Measurements from ENCODE around the gene WDR59.
A peak's percentile ranks its signal among the peaks of the same experiment; 100 is the strongest.

WDR59 gene

GRCh38 chr16:74999219-74999608 lies 14.3 kb upstream of the WDR59 start:
- H3F3A ChIP-seq (ENCODE audit: low read depth) = no peaks in the 10 kb centered on the region
- no peak overlapping the region for H2AFZ ChIP-seq (ENCODE audit: low read length)
- no peaks in the 10 kb centered on the region for H3K9me2 ChIP-seq (replicated peaks; ENCODE audit: low read depth, low read length)
- peaks cover 20% of the 10 kb centered on the region for H3K4me1 ChIP-seq (ENCODE audit: insufficient read depth, low read length, poor library complexity, severe bottlenecking)
- H3K9ac ChIP-seq (ENCODE audit: low read depth, low read length, poor library complexity, severe bottlenecking) = peak overlapping the region; percentile 99
- peaks cover 51% of the 10 kb centered on the region for H3K79me2 ChIP-seq (ENCODE audit: insufficient read depth, low read length)
- peaks cover 14% of the 10 kb centered on the region; the same call in 1 of the 2 replicates for H3K36me3 ChIP-seq (ENCODE audit: insufficient read depth, low read length)
- H3K4me2 ChIP-seq (ENCODE audit: low read depth, low read length, poor library complexity, severe bottlenecking) = peak overlapping the region; percentile 86
- peaks cover 49% of the 10 kb centered on the region for H4K20me1 ChIP-seq (ENCODE audit: insufficient read depth, low read length, poor library complexity, severe bottlenecking)
- no peaks in the 10 kb centered on the region for H3K9me3 ChIP-seq (ENCODE audit: insufficient read depth, low read depth, low read length)
- no peak for TF ChIP-seq EZH2phosphoT487 (IDR thresholded peaks at IDR 0.05; ENCODE audit: borderline replicate concordance)
- TF ChIP-seq, protein P1, sequence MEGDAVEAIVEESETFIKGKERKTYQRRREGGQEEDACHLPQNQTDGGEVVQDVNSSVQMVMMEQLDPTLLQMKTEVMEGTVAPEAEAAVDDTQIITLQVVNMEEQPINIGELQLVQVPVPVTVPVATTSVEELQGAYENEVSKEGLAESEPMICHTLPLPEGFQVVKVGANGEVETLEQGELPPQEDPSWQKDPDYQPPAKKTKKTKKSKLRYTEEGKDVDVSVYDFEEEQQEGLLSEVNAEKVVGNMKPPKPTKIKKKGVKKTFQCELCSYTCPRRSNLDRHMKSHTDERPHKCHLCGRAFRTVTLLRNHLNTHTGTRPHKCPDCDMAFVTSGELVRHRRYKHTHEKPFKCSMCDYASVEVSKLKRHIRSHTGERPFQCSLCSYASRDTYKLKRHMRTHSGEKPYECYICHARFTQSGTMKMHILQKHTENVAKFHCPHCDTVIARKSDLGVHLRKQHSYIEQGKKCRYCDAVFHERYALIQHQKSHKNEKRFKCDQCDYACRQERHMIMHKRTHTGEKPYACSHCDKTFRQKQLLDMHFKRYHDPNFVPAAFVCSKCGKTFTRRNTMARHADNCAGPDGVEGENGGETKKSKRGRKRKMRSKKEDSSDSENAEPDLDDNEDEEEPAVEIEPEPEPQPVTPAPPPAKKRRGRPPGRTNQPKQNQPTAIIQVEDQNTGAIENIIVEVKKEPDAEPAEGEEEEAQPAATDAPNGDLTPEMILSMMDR (conservative IDR thresholded peaks at IDR 0.05; ENCODE audit: low read length) = no peak
- peak overlapping the region; percentile 100 for H3K4me3 ChIP-seq (ENCODE audit: low read length, poor library complexity, severe bottlenecking)
- peaks cover 23% of the 10 kb centered on the region for H3K27me3 ChIP-seq (ENCODE audit: insufficient read depth, low read length, poor library complexity, severe bottlenecking)

GRCh38 chr16:74998481-74999218 lies 13.7 kb upstream of the WDR59 start, which contains the start of gene ZNRF1:
TSS of gene ZNRF1 (plus strand) at chr16:74999024. CDS start at chr16:74999672, 648 bp downstream.
- Histone ChIP-seq H3K9ac (ENCODE audit: low read depth, low read length, poor library complexity, severe bottlenecking) (peak within 1 kb of the TSS; percentile 99), H3K4me1 (ENCODE audit: insufficient read depth, low read length, poor library complexity, severe bottlenecking) (peaks cover 14% of the 10 kb centered on the region), H3F3A (ENCODE audit: low read depth) (no peaks in the 10 kb centered on the region), H3K27me3 (ENCODE audit: insufficient read depth, low read length, poor library complexity, severe bottlenecking) (peaks cover 23% of the 10 kb centered on the region), H2AFZ (ENCODE audit: low read length) (peak within 1 kb of the TSS; percentile 0; the same call in 1 of the 2 replicates), H3K4me2 (ENCODE audit: low read depth, low read length, poor library complexity, severe bottlenecking) (peak within 1 kb of the TSS; percentile 86), H3K4me3 (ENCODE audit: low read length, poor library complexity, severe bottlenecking) (peak within 1 kb of the TSS; percentile 100), H3K9me3 (ENCODE audit: insufficient read depth, low read depth, low read length) (no peaks in the 10 kb centered on the region), H3K36me3 (ENCODE audit: insufficient read depth, low read length) (peaks cover 11% of the 10 kb centered on the region; the same call in 1 of the 2 replicates), H3K9me2 (replicated peaks; ENCODE audit: low read depth, low read length) (no peaks in the 10 kb centered on the region), H3K79me2 (ENCODE audit: insufficient read depth, low read length) (peaks cover 46% of the 10 kb centered on the region), H4K20me1 (ENCODE audit: insufficient read depth, low read length, poor library complexity, severe bottlenecking) (peaks cover 43% of the 10 kb centered on the region)
- no peak for TF ChIP-seq EZH2phosphoT487 (IDR thresholded peaks at IDR 0.05; ENCODE audit: borderline replicate concordance)
- TF ChIP-seq, protein P1 (conservative IDR thresholded peaks at IDR 0.05; ENCODE audit: low read length) = peak; percentile 88

DNA sequence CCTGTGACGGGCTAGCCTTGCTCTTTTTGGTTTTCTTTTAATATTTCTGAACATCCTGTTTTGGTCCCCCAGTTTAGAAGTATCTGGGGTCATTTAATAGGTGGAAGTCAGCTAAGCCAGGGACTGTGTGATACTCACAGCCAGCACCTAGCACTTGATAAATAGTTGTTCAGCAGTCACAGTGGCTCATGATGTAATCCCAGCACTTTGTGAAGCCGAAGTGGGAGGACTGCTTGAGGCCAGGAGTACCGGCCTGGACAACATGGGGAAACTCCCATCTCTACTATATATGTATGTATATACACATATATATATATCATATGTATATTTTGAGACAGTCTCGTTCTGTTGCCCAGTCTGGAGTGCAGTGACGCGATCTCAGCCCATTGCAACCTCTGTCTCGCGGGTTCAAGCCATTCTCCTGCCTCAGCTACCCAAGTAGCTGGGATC lies 12.1 kb upstream of the WDR59 start:
- Histone ChIP-seq H3K27me3 (ENCODE audit: insufficient read depth, low read length, poor library complexity, severe bottlenecking) (peaks cover 23% of the 10 kb centered on the region), H3K4me3 (ENCODE audit: low read length, poor library complexity, severe bottlenecking) (no peak overlapping the region), H3K4me1 (ENCODE audit: insufficient read depth, low read length, poor library complexity, severe bottlenecking) (peaks cover 11% of the 10 kb centered on the region), H3K9ac (ENCODE audit: low read depth, low read length, poor library complexity, severe bottlenecking) (no peak overlapping the region), H3K4me2 (ENCODE audit: low read depth, low read length, poor library complexity, severe bottlenecking) (no peak overlapping the region), H4K20me1 (ENCODE audit: insufficient read depth, low read length, poor library complexity, severe bottlenecking) (peaks cover 27% of the 10 kb centered on the region), H3K79me2 (ENCODE audit: insufficient read depth, low read length) (peaks cover 30% of the 10 kb centered on the region), H3K9me3 (ENCODE audit: insufficient read depth, low read depth, low read length) (no peaks in the 10 kb centered on the region), H3F3A (ENCODE audit: low read depth) (no peaks in the 10 kb centered on the region), H3K9me2 (replicated peaks; ENCODE audit: low read depth, low read length) (no peaks in the 10 kb centered on the region), H2AFZ (ENCODE audit: low read length) (no peak overlapping the region), H3K36me3 (ENCODE audit: insufficient read depth, low read length) (no peaks in the 10 kb centered on the region)
- TF ChIP-seq, protein P1 (conservative IDR thresholded peaks at IDR 0.05; ENCODE audit: low read length) = no peak
- TF ChIP-seq EZH2phosphoT487 (IDR thresholded peaks at IDR 0.05; ENCODE audit: borderline replicate concordance) = no peak

Measured in Loucy (cell line).